H1 (cell line): ENCODE results near the gene NLRP6. TPM values are rescaled to one million over a fixed set of nuclear protein-coding genes. Genes with fewer than 3 reads are reported as not detected.
"Not testable (repeated sequence)": the region's sequence is repeated elsewhere in the genome, so short reads cannot be mapped to it uniquely, and the experiment has no call there.

Experiments used
- CTCF ChIA-PET: fragments of 300-600 bp; sonication (Branson Sonifier 250); formaldehyde crosslinking; loops from one replicate; lab custom pipeline; 2021; ENCODE audit not compliant: partially characterized antibody; lab: Charles Lee
- POLR2A ChIA-PET: fragments of 300-600 bp; sonication (Branson Sonifier 250); formaldehyde crosslinking; loops from one replicate; lab custom pipeline; 2021; ENCODE audit warnings: inconsistent platforms; ENCODE audit not compliant: partially characterized antibody; lab: Charles Lee
- DNase-seq, 2 experiments: peaks; one replicate each; pipeline versions ENCODE4 v3.0.0 to v3.0.0-alpha.2; 2010 to 2022; ENCODE audit warnings: low spot score in 2 of 2, low read depth in 1 of 2, mixed read lengths in 1 of 2
- FAIRE-seq: peaks from 2 replicates; lab custom pipeline; 2011; peaks lifted over from hg19 to GRCh38; lab: Jason Lieb, UNC
- H2AFZ ChIP-seq: 2 replicates; pipeline ENCODE4 v1.8.1; 2012; ENCODE audit warnings: low read length, inconsistent platforms
- H2AK5ac ChIP-seq: 2 replicates; pipeline ENCODE4 v1.6.1; 2013; ENCODE audit warnings: low read depth, low read length
- H2BK120ac ChIP-seq: replicated peaks from 2 replicates; pipeline ENCODE3; 2013; ENCODE audit warnings: low read depth, low read length, inconsistent platforms
- H2BK12ac ChIP-seq: 2 replicates; pipeline ENCODE4 v1.6.1; 2013; ENCODE audit warnings: low read depth, low read length
- H2BK15ac ChIP-seq: 2 replicates; pipeline ENCODE4 v1.6.1; 2013; ENCODE audit warnings: low read length
- H2BK20ac ChIP-seq: 2 replicates; pipeline ENCODE4 v1.6.1; 2013; ENCODE audit warnings: low read length
- H2BK5ac ChIP-seq: 2 replicates; pipeline ENCODE4 v1.6.1; 2013; ENCODE audit warnings: low read depth, low read length
- H3K14ac ChIP-seq: 2 replicates; pipeline ENCODE4 v1.6.1; 2013; ENCODE audit warnings: inconsistent platforms; ENCODE audit not compliant: insufficient read length
- H3K18ac ChIP-seq: 2 replicates; pipeline ENCODE4 v1.6.1; 2013; ENCODE audit warnings: low read length; ENCODE audit errors: extremely low read depth
- H3K23ac ChIP-seq: 2 replicates; pipeline ENCODE4 v1.6.1; 2013; ENCODE audit warnings: inconsistent platforms; ENCODE audit not compliant: insufficient read length
- H3K23me2 ChIP-seq: 2 replicates; pipeline ENCODE4 v1.6.1; 2013; ENCODE audit warnings: low read depth, low read length
- H3K27ac ChIP-seq: 2 replicates; pipeline ENCODE4 v1.6.1; 2011; ENCODE audit warnings: low read depth, low read length, inconsistent platforms
- H3K27me3 ChIP-seq, 4 experiments: replicated peaks in 1 of 4; 1 replicate in 1 of 4; 2 replicates in 3 of 4; pipeline versions ENCODE4 v1.6.1 to v1.8.1; 2011 to 2013; ENCODE audit warnings: low read length in 3 of 4, mild to moderate bottlenecking in 3 of 4, inconsistent platforms in 2 of 4, mixed read lengths in 2 of 4, moderate library complexity in 1 of 4; ENCODE audit not compliant: control insufficient read depth in 3 of 4, insufficient read depth in 3 of 4; ENCODE audit errors: extremely low read depth in 1 of 4
- H3K36me3 ChIP-seq, 4 experiments: 2 replicates each; pipeline versions ENCODE4 v1.6.1 to v1.8.1; 2011 to 2013; ENCODE audit warnings: mild to moderate bottlenecking in 4 of 4, low read length in 3 of 4, moderate library complexity in 2 of 4, control low read depth in 1 of 4, inconsistent platforms in 1 of 4; ENCODE audit not compliant: insufficient read depth in 4 of 4, control insufficient read depth in 2 of 4
- H3K4ac ChIP-seq: replicated peaks from 2 replicates; pipeline ENCODE3; 2013; ENCODE audit warnings: low read length, low read depth, mixed read lengths, inconsistent platforms; ENCODE audit not compliant: insufficient read length
- H3K4me1 ChIP-seq, 4 experiments: replicated peaks in 1 of 4; 1 replicate in 1 of 4; 2 replicates in 3 of 4; pipeline versions ENCODE4 v1.6.1 to v1.8.1; 2011 to 2013; ENCODE audit warnings: low read length in 3 of 4, inconsistent platforms in 2 of 4, mixed read lengths in 1 of 4; ENCODE audit not compliant: insufficient read depth in 4 of 4, control insufficient read depth in 3 of 4
- H3K4me2 ChIP-seq, 2 experiments: 2 replicates each; pipeline versions ENCODE4 v1.6.1 to v1.8.1; 2011 to 2013; ENCODE audit warnings: low read depth in 2 of 2, low read length in 2 of 2, control low read depth in 1 of 2, inconsistent platforms in 1 of 2, mild to moderate bottlenecking in 1 of 2; ENCODE audit not compliant: insufficient read depth in 1 of 2
- H3K4me3 ChIP-seq, 4 experiments: fragments of 200-600, 300-600 bp in 1 of 4; sonication (generic), shearing (Covaris generic), sonication (Bioruptor Twin) in 1 of 4; 2 replicates each; pipeline versions ENCODE4 v1.5.1 to v1.8.1; 2011 to 2016; ENCODE audit warnings: low read length in 4 of 4, low read depth in 3 of 4, control low read depth in 2 of 4, inconsistent platforms in 2 of 4, mild to moderate bottlenecking in 2 of 4, mixed read lengths in 1 of 4, moderate library complexity in 1 of 4; ENCODE audit not compliant: insufficient read depth in 2 of 4; ENCODE audit errors: extremely low read depth in 1 of 4
- H3K56ac ChIP-seq: replicated peaks from 2 replicates; pipeline ENCODE3; 2013; ENCODE audit warnings: low read depth, mild to moderate bottlenecking, mixed read lengths, low read length, inconsistent platforms; ENCODE audit not compliant: insufficient read length
- H3K79me1 ChIP-seq: 2 replicates; pipeline ENCODE4 v1.6.1; 2013; ENCODE audit warnings: low read depth, low read length, control low read depth
- H3K79me2 ChIP-seq, 2 experiments: 2 replicates each; pipeline versions ENCODE4 v1.6.1 to v1.8.1; 2012 to 2013; ENCODE audit warnings: low read length in 2 of 2, mild to moderate bottlenecking in 2 of 2, inconsistent platforms in 1 of 2; ENCODE audit not compliant: insufficient read depth in 2 of 2, control insufficient read depth in 1 of 2
- H3K9ac ChIP-seq, 4 experiments: replicated peaks in 1 of 4; 1 replicate in 1 of 4; 2 replicates in 3 of 4; pipeline versions ENCODE4 v1.6.1 to v1.8.1; 2011 to 2013; ENCODE audit warnings: low read depth in 3 of 4, low read length in 3 of 4, control low read depth in 2 of 4, mild to moderate bottlenecking in 2 of 4, moderate library complexity in 2 of 4, inconsistent platforms in 1 of 4; ENCODE audit errors: extremely low read depth in 1 of 4
- H3K9me3 ChIP-seq, 2 experiments: 2 replicates each; pipeline versions ENCODE4 v1.6.1 to v1.8.1; 2012 to 2013; ENCODE audit warnings: mild to moderate bottlenecking in 2 of 2, moderate library complexity in 2 of 2, control low read depth in 1 of 2, inconsistent platforms in 1 of 2, low read depth in 1 of 2, low read length in 1 of 2, mixed read lengths in 1 of 2; ENCODE audit not compliant: insufficient read depth in 2 of 2
- H4K20me1 ChIP-seq, 2 experiments: replicated peaks in 1 of 2; 2 replicates each; pipeline versions ENCODE3 to v1.8.1; 2011 to 2013; ENCODE audit warnings: inconsistent platforms in 2 of 2, low read length in 2 of 2, mild to moderate bottlenecking in 1 of 2; ENCODE audit not compliant: insufficient read depth in 2 of 2, control insufficient read depth in 1 of 2
- H4K5ac ChIP-seq: 2 replicates; pipeline ENCODE4 v1.6.1; 2013; ENCODE audit warnings: low read length, low read depth, mixed read lengths, inconsistent platforms; ENCODE audit not compliant: insufficient read length
- H4K8ac ChIP-seq: 2 replicates; pipeline ENCODE4 v1.8.0; 2013; ENCODE audit warnings: mild to moderate bottlenecking, moderate library complexity, low read length, inconsistent platforms; ENCODE audit not compliant: insufficient read depth; ENCODE audit errors: extremely low read depth
- H4K91ac ChIP-seq: replicated peaks from 2 replicates; pipeline ENCODE3; 2013; ENCODE audit warnings: low read length, mixed read lengths, inconsistent platforms; ENCODE audit not compliant: insufficient read length
- WGBS, 2 experiments: shearing (Covaris generic) in 1 of 2; methylation state at CpG; one replicate each; pipeline versions ENCODE4 v1.1.6 to v1.1.7; 2013 to 2015; ENCODE audit warnings: low lambda C conversion rate in 2 of 2, mixed read lengths in 2 of 2, inconsistent platforms in 1 of 2, low coverage in 1 of 2, missing lambda C conversion rate in 1 of 2; ENCODE audit not compliant: insufficient replicate concordance in 2 of 2, insufficient coverage in 1 of 2, insufficient read length in 1 of 2; ENCODE audit errors: extremely low coverage in 1 of 2, missing lambda C conversion rate in 1 of 2; 5-methylcytosine and 5-hydroxymethylcytosine counted together
- polyA plus RNA-seq, 7 experiments: library from polyadenylated mRNA; depleted of rRNA in 3 of 7; stranded (reverse) in 5 of 7; unstranded in 2 of 7; fragments of >200 nt in 5 of 7; fragments of 200-250 nt in 2 of 7; gene quantifications; 1 replicate in 5 of 7; 2 replicates in 1 of 7; 4 replicates in 1 of 7; pipeline versions ENCODE4 v1.2.1 to v1.2.3, GENCODE V29; 2011 to 2013; ENCODE audit warnings: missing spikeins in 2 of 7, mixed read lengths in 2 of 7
- total RNA-seq: library from RNA; stranded (reverse); fragmentation: NEBNext Ultra II Directional; extraction: Animal tissue kit (Norgen Biotek cat#: 25700); gene quantifications from 2 replicates; pipeline ENCODE4 v1.2.1, GENCODE V29; 2021

NLRP6 gene
- total and polyA plus RNA-seq, 2 of the 8 experiments (the other 6 are each of a cell fraction or from before 2014, with no cell fraction given): not detected

DNA sequence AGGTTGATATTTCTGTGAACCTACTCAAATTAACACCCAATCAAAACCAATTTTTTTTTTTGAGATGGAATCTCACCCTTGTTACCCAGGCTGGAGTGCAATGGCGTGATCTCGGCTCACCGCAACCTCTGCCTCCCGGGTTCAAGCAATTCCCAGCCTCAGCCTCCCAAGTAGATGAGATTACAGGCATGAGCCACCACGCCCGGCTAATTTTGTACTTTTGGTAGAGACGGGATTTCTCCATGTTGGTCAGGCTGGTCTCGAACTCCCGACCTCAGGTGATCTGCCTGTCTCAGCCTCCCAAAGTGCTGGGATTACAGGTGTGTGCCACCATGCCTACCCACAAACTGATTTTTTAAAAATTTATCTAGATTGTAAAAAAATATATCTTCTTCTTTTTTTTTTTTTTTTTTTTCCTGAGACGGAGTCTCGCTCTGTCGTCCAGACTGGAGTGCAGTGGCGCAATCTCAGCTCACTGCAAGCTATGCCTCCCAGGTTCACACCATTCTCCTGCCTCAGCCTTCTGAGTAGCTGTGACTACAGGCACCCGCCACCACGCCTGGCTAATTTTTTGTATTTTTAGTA, 50.4 kb downstream of the NLRP6 start:
- POLR2A ChIA-PET: interaction anchor here (1.8 to 2.6 kb wide), 3 partner anchors 11 to 26 kb away, joined by 8 to 11 read pairs (median 8); no protein-coding TSS in a partner anchor
- not testable (repeated sequence) for H3K23me2 ChIP-seq, H3K4me3 ChIP-seq, H3K23ac ChIP-seq, H2BK20ac ChIP-seq, H3K4me2 ChIP-seq, H3K14ac ChIP-seq, H4K8ac ChIP-seq, H4K5ac ChIP-seq, H2AK5ac ChIP-seq, H2BK5ac ChIP-seq, H3K36me3 ChIP-seq, H2BK12ac ChIP-seq, H3K9ac ChIP-seq, H3K27me3 ChIP-seq, H3K79me2 ChIP-seq, H3K79me1 ChIP-seq, H4K20me1 ChIP-seq, DNase-seq, H2BK15ac ChIP-seq, H3K27ac ChIP-seq, FAIRE-seq, H3K18ac ChIP-seq, H2BK120ac ChIP-seq, H2AFZ ChIP-seq, H4K91ac ChIP-seq, H3K4ac ChIP-seq, H3K56ac ChIP-seq
- WGBS, 2 experiments: 93% methylated on average over 15 of the region's 15 CpGs; no CpG with 5 or more reads in 1 of the 2 experiments
- H3K4me1 ChIP-seq: peaks cover 0 to 15% (median 3%) of the 10 kb centered on the region in 4 experiments; a peak in 5 of 7 replicates
- CTCF ChIA-PET: interaction anchor here (1.0 to 3.1 kb wide), 9 partner anchors 9 to 122 kb away, joined by 3 to 12 read pairs (median 5); partner anchors contain the start of gene BET1L
- H3K9me3 ChIP-seq: peaks cover 10 to 11% of the 10 kb centered on the region in 2 experiments; a peak in 3 of 4 replicates
